ENCODE measurements around the gene VWA1. TPM values are rescaled to one million over a fixed set of nuclear protein-coding genes. Genes with fewer than 3 reads are reported as not detected.

VWA1 gene
- total RNA-seq, 1 experiment from 2014 or later: 35.5 TPM

DNA sequence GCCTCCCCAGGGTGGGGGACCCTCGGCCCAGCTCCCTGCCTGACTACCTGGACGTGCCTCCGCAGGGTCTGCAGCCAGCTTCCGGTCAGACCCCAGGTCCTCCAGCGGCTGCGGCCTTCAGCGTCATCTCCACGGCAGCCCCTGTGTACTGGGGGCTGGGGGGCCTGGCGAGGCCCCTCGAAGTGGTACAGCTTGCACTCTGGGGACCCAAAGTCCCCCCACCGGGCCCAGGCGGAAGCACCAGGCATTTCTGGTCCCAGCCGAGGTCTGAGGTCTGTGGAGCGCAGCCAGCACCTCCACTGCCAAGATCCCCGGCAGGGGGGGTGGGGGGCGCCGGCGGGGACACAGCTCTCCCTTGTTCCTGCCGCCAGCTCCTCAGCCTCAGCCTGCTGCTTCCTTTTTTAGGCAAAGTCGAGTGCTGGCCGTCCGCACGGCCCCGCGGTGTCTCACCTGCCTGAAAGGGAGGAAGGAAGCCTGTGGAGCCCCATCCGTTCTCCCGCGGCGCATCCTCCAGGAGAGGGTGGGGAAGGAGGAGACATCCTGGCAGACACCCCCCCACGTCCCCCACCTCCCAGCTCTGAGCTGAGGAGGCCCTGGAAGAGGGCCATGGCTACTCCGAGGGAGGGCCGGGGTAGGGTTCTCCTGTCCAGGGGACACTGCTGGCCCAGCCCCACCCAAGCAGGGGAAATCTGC lies 1.2 kb upstream of the VWA1 start (continued):
- peak; percentile 32; the same call in 1 of the 2 replicates for TF ChIP-seq SP1 (CRISPR knock-in tag; conservative IDR thresholded peaks at IDR 0.05)

DNA sequence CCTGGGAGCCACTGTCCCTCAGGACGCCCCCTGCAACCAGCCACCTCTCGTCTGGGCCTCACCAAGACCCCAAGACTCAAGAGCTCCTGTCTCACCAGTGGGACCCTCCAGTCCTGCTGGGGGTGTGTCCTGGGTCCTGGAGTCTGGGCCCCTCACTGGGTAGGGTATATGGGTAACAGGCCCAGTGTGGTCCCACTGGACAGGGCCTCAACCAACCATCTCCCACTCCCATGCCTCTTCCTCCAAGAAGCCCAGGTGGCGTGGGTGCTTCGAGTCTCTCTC lies 725 bp upstream of the VWA1 start:
- no peak for ATAC-seq
- Mint-ChIP-seq H3K9me3 (no peaks in the 10 kb centered on the region), H3K4me1 (peaks cover 27% of the 10 kb centered on the region), H3K4me3 (peak overlapping the region; percentile 71), H3K36me3 (no peaks in the 10 kb centered on the region), H3K27ac (peak overlapping the region; percentile 84; the same call in 1 of the 2 replicates), H3K27me3 (ENCODE audit: low read depth) (peaks cover 6% of the 10 kb centered on the region; the same call in 1 of the 2 replicates)
- ChIA-PET POLR2A (interaction anchor here (2.5 kb wide), 1 partner anchor 27 kb away, joined by 7 read pairs; no protein-coding TSS in a partner anchor), CTCF (interaction anchor here (1.3 to 1.5 kb wide), 3 partner anchors 27 to 63 kb away, joined by 5 to 7 read pairs (median 5); partner anchors contain the start of genes AURKAIP1 and MRPL20)
- TF ChIP-seq TP53 (CRISPR knock-in tag; IDR thresholded peaks at IDR 0.05) (0 out of 2 replicates have a peak, but pooled peaks have one; percentile 23), CBFB (CRISPR knock-in tag; IDR thresholded peaks at IDR 0.05; ENCODE audit: low read depth) (0 out of 2 replicates have a peak, but pooled peaks have one; percentile 14)
- TF ChIP-seq, protein P1, sequence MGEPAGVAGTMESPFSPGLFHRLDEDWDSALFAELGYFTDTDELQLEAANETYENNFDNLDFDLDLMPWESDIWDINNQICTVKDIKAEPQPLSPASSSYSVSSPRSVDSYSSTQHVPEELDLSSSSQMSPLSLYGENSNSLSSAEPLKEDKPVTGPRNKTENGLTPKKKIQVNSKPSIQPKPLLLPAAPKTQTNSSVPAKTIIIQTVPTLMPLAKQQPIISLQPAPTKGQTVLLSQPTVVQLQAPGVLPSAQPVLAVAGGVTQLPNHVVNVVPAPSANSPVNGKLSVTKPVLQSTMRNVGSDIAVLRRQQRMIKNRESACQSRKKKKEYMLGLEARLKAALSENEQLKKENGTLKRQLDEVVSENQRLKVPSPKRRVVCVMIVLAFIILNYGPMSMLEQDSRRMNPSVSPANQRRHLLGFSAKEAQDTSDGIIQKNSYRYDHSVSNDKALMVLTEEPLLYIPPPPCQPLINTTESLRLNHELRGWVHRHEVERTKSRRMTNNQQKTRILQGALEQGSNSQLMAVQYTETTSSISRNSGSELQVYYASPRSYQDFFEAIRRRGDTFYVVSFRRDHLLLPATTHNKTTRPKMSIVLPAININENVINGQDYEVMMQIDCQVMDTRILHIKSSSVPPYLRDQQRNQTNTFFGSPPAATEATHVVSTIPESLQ (CRISPR knock-in tag; IDR thresholded peaks at IDR 0.05): no peak
- DNase-seq (ENCODE audit: low spot score): no peak

DNA sequence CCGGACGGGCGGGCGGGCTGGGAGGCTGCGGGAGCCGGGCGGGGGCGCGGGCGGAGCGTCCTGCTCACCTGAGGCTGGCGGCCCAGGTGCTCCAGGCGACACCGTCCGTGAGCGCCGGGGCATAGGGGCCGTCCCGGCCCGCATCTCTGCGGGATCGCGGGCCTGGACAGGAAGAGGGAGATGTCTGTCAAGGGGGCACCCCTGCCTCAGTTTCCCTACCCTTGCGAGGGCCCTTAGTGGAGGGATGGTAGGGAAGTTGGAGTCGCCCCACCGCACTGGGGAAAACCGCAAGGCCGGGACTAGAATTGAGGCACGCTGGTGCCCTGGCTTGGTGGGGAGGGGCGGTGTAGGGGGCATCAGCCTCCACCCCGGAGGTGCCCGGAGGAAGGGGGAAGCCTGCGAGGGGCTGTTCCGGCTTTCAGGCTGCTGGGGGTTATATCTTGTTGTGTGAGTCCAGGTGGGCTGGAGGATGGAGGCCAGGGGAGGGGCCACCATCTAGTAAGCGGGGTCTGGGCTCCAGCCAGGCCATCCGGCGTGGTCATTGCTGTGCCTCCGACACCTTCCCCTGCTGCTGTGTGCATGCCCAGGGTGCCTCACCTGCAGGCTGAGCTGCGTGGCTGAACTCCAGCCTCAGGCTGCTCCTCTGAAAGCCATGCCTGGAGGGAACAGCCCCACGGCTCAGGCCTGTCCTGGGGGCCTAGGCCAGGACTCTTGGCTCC lies 580 bp downstream of the VWA1 start:
- POLR2A ChIA-PET: no interaction called here
- no peak for ATAC-seq
- peak; percentile 16 for DNase-seq (ENCODE audit: low spot score)

More for the DNA sequence above, 580 bp downstream of the VWA1 start:
- Mint-ChIP-seq H3K4me1 (peaks cover 22% of the 10 kb centered on the region), H3K36me3 (no peaks in the 10 kb centered on the region), H3K27me3 (ENCODE audit: low read depth) (peaks cover 6% of the 10 kb centered on the region; the same call in 1 of the 2 replicates), H3K27ac (no peak overlapping the region), H3K4me3 (peak overlapping the region; percentile 68), H3K9me3 (no peaks in the 10 kb centered on the region)
- CTCF ChIA-PET: interaction anchor here (1.0 to 2.2 kb wide), 2 partner anchors 19 to 34 kb away, joined by 4 to 12 read pairs; no protein-coding TSS in a partner anchor
- TF ChIP-seq E2F4 (CRISPR knock-in tag; IDR thresholded peaks at IDR 0.05; ENCODE audit: borderline replicate concordance, low read depth) (no peak), ATF1 (CRISPR knock-in tag; IDR thresholded peaks at IDR 0.05) (no peak), ARID4B (CRISPR knock-in tag; IDR thresholded peaks at IDR 0.05; ENCODE audit: borderline replicate concordance) (no peak), CBFB (CRISPR knock-in tag; IDR thresholded peaks at IDR 0.05; ENCODE audit: low read depth) (no peak)
